Lung (tissue), 12 donors: Measurements from ENCODE around the gene ADAMTS16. TPM values are rescaled to one million over a fixed set of nuclear protein-coding genes. Genes with fewer than 3 reads are reported as not detected.

Source experiments
- ATAC-seq: fragments of 200-7000 bp; cut with Tn5 transposase; one replicate; pipeline ENCODE4 v1.9.1; 2020; ENCODE audit warnings: moderate number of reproducible peaks; ENCODE audit not compliant: insufficient read depth, low FRiP score
- DNase-seq, 3 donors: peaks; one replicate each; pipeline ENCODE4 v3.0.0-alpha.2; 2013 to 2017
- H3K27ac ChIP-seq, 2 donors: one replicate each; pipeline ENCODE4 v1.5.1; 2013; ENCODE audit warnings: mild to moderate bottlenecking in 2 of 2, moderate library complexity in 2 of 2, control low read depth in 1 of 2, inconsistent platforms in 1 of 2, low read depth in 1 of 2, low read length in 1 of 2
- H3K27me3 ChIP-seq, 3 donors: one replicate each; pipeline ENCODE4 v1.5.1; 2013; ENCODE audit warnings: low read length in 2 of 3; ENCODE audit not compliant: control insufficient read depth in 3 of 3, insufficient read depth in 3 of 3
- H3K36me3 ChIP-seq, 4 donors: one replicate each; pipeline ENCODE4 v1.5.1; 2013; ENCODE audit warnings: low read length in 4 of 4, mild to moderate bottlenecking in 1 of 4, moderate library complexity in 1 of 4; ENCODE audit not compliant: control insufficient read depth in 4 of 4, insufficient read depth in 4 of 4
- H3K4me1 ChIP-seq, 5 donors: one replicate each; pipeline ENCODE4 v1.5.1; 2013; ENCODE audit warnings: low read length in 5 of 5, mild to moderate bottlenecking in 2 of 5, moderate library complexity in 1 of 5; ENCODE audit not compliant: control insufficient read depth in 5 of 5, insufficient read depth in 5 of 5
- H3K4me3 ChIP-seq: one replicate; pipeline ENCODE4 v1.5.1; 2013; ENCODE audit warnings: mild to moderate bottlenecking, control low read depth, moderate library complexity
- H3K9ac ChIP-seq, 2 donors: one replicate each; pipeline ENCODE4 v1.5.1; 2013; ENCODE audit warnings: low read length in 2 of 2, control low read depth in 1 of 2; ENCODE audit not compliant: insufficient read depth in 1 of 2
- H3K9me3 ChIP-seq, 4 donors: one replicate each; pipeline ENCODE4 v1.5.1; 2013; ENCODE audit warnings: low read length in 3 of 4, mild to moderate bottlenecking in 1 of 4, moderate library complexity in 1 of 4; ENCODE audit not compliant: control insufficient read depth in 4 of 4, insufficient read depth in 3 of 4
- CTCF ChIP-seq: IDR thresholded peaks from 2 replicates; pipeline ENCODE4 v1.5.1; 2012; ENCODE audit warnings: mild to moderate bottlenecking; ENCODE audit errors: control extremely low read depth, extremely low read depth
- WGBS, 2 donors: extraction: QIAGEN DNeasy Blood & Tissue Kit; methylation state at CpG; one replicate each; pipeline ENCODE4 v1.1.7; 2013; 5-methylcytosine and 5-hydroxymethylcytosine counted together
- polyA plus RNA-seq, 2 donors: library from polyadenylated mRNA; stranded (reverse); fragments of 200-250 nt; gene quantifications; one replicate each; pipeline ENCODE4 v1.2.1, GENCODE V29; 2013
- total RNA-seq, 2 donors: library from RNA; depleted of rRNA in 1 of 2; stranded (reverse); fragments of >200 nt in 1 of 2; gene quantifications; one replicate each; pipeline ENCODE4 v1.2.1, GENCODE V29; 2014 to 2021
- donor health status: control.
- donor health status: control.
- donor health status: Bipolar disorder and iron deficiency.
- donor health status: healthy.
- donor health status: DM: yes; HTN: yes; CAD: no.

Gene ADAMTS16
- total and polyA plus RNA-seq, 4 donors, result 0.09 to 0.97 TPM; not detected in 2

- no peak for ATAC-seq
- no peak overlapping the region for H3K27ac ChIP-seq
- no peak for TF ChIP-seq CTCF
- H3K9ac ChIP-seq, result no peak overlapping the region
- peaks cover 0 to 5% (median 0%) of the 10 kb centered on the region in 4 donors for H3K9me3 ChIP-seq
- H3K4me1 ChIP-seq, result peaks cover 0 to 17% (median 3%) of the 10 kb centered on the region in 5 donors
- no peaks in the 10 kb centered on the region for H3K27me3 ChIP-seq
- DNase-seq, result no peak
- H3K4me3 ChIP-seq, result no peak overlapping the region
- H3K36me3 ChIP-seq, result no peaks in the 10 kb centered on the region
- WGBS, 2 donors, result 91 to 92% methylated on average over 1 of the region's 1 CpG
Observed at GRCh38 chr5:5294429-5294828, 154.3 kb downstream of the ADAMTS16 start.

- no peak overlapping the region for H3K9ac ChIP-seq
Observed at GRCh38 chr5:5295351-5295750, 155.2 kb downstream of the ADAMTS16 start.

GRCh38 chr5:5296051-5296450 lies 155.9 kb downstream of the ADAMTS16 start:
- DNase-seq (no peak), ATAC-seq (no peak)
- peaks cover 0 to 17% (median 3%) of the 10 kb centered on the region in 5 donors for H3K4me1 ChIP-seq
- no peak for TF ChIP-seq CTCF
- H3K27me3 ChIP-seq, result no peaks in the 10 kb centered on the region
- H3K9me3 ChIP-seq, result peaks cover 0 to 5% (median 0%) of the 10 kb centered on the region in 4 donors
- no peaks in the 10 kb centered on the region for H3K36me3 ChIP-seq
- H3K27ac ChIP-seq, result no peak overlapping the region
- WGBS, 2 donors, result 86 to 93% methylated on average over 6 of the region's 6 CpGs
- H3K4me3 ChIP-seq, result no peak overlapping the region
- no peak overlapping the region for H3K9ac ChIP-seq

More at GRCh38 chr5:5295351-5295750, 155.2 kb downstream of the ADAMTS16 start:
- Histone ChIP-seq H3K4me3 (no peak overlapping the region), H3K36me3 (no peaks in the 10 kb centered on the region), H3K27ac (no peak overlapping the region), H3K9me3 (peaks cover 0 to 5% (median 0%) of the 10 kb centered on the region in 4 donors), H3K4me1 (peaks cover 0 to 17% (median 3%) of the 10 kb centered on the region in 5 donors), H3K27me3 (no peaks in the 10 kb centered on the region)
- WGBS, 2 donors, result 78 to 82% methylated on average over 4 of the region's 4 CpGs
- TF ChIP-seq CTCF, result no peak
- ATAC-seq (no peak), DNase-seq (no peak)
